ENCODE measurements around the gene GRHL3. TPM values are rescaled to one million over a fixed set of nuclear protein-coding genes. Genes with fewer than 3 reads are reported as not detected.

Gene GRHL3
- total RNA-seq, 2 experiments from 2014 or later, result 0.26 to 0.52 TPM

- CTCF ChIA-PET, result interaction anchor here (0.7 kb wide), 1 partner anchor 227 kb away, joined by 3 read pairs; no protein-coding TSS in a partner anchor
- intact Hi-C loops (cut with micrococcal nuclease), result no loop called here
- DNase-seq, result no peak
- Mint-ChIP-seq H3K4me3 (no peak overlapping the region), H3K27me3 (ENCODE audit: low read depth) (peaks cover 4% of the 10 kb centered on the region), H3K36me3 (ENCODE audit: low read depth) (no peaks in the 10 kb centered on the region), H3K9me3 (no peaks in the 10 kb centered on the region), H3K4me1 (ENCODE audit: low read depth) (peaks cover 3% of the 10 kb centered on the region), H3K27ac (no peak overlapping the region)
Observed at GRCh38 chr1:24311234-24311633, 7.9 kb upstream of the GRHL3 start.

GRCh38 chr1:24311741-24312140 lies 7.4 kb upstream of the GRHL3 start:
- H3K36me3 Mint-ChIP-seq (ENCODE audit: low read depth), result no peaks in the 10 kb centered on the region
- intact Hi-C loops (cut with micrococcal nuclease), result no loop called here
- no peak overlapping the region for H3K4me3 Mint-ChIP-seq
- H3K4me1 Mint-ChIP-seq (ENCODE audit: low read depth), result peaks cover 3% of the 10 kb centered on the region
- H3K27ac Mint-ChIP-seq, result no peak overlapping the region
- CTCF ChIA-PET, result interaction anchor here (0.7 to 0.9 kb wide), 2 partner anchors 80 to 227 kb away, joined by 3 to 4 read pairs; no protein-coding TSS in a partner anchor
- no peak for DNase-seq
- no peaks in the 10 kb centered on the region for H3K9me3 Mint-ChIP-seq
- peaks cover 4% of the 10 kb centered on the region for H3K27me3 Mint-ChIP-seq (ENCODE audit: low read depth)

- H3K36me3 Mint-ChIP-seq (ENCODE audit: low read depth), result no peaks in the 10 kb centered on the region
- peaks cover 32% of the 10 kb centered on the region for H3K27me3 Mint-ChIP-seq (ENCODE audit: low read depth)
- intact Hi-C loops (cut with micrococcal nuclease), result no loop called here
- CTCF ChIA-PET, result no interaction called here
- H3K4me1 Mint-ChIP-seq (ENCODE audit: low read depth), result peaks cover 21% of the 10 kb centered on the region
- H3K9me3 Mint-ChIP-seq, result no peaks in the 10 kb centered on the region
- DNase-seq, result no peak
- no peak overlapping the region for H3K4me3 Mint-ChIP-seq
- H3K27ac Mint-ChIP-seq, result no peak overlapping the region
Observed at GRCh38 chr1:24315391-24315790, 3.8 kb upstream of the GRHL3 start.

GRCh38 chr1:24316645-24317044 lies 2.5 kb upstream of the GRHL3 start:
- Mint-ChIP-seq H3K4me1 (ENCODE audit: low read depth) (peaks cover 33% of the 10 kb centered on the region), H3K36me3 (ENCODE audit: low read depth) (no peaks in the 10 kb centered on the region), H3K27ac (no peak overlapping the region), H3K27me3 (ENCODE audit: low read depth) (peaks cover 44% of the 10 kb centered on the region), H3K4me3 (no peak overlapping the region), H3K9me3 (no peaks in the 10 kb centered on the region)
- intact Hi-C loops (cut with micrococcal nuclease), result no loop called here
- DNase-seq, result no peak
- CTCF ChIA-PET, result interaction anchor here (0.8 to 1.2 kb wide), 2 partner anchors 75 to 115 kb away, joined by 4 read pairs; no protein-coding TSS in a partner anchor

GRCh38 chr1:24317081-24317480 lies 2.1 kb upstream of the GRHL3 start:
- Mint-ChIP-seq H3K36me3 (ENCODE audit: low read depth) (no peaks in the 10 kb centered on the region), H3K9me3 (no peaks in the 10 kb centered on the region), H3K4me3 (no peak overlapping the region), H3K4me1 (ENCODE audit: low read depth) (peaks cover 33% of the 10 kb centered on the region), H3K27ac (no peak overlapping the region), H3K27me3 (ENCODE audit: low read depth) (peaks cover 44% of the 10 kb centered on the region)
- intact Hi-C loops (cut with micrococcal nuclease), result no loop called here
- no peak for DNase-seq
- CTCF ChIA-PET, result interaction anchor here (1.2 kb wide), 1 partner anchor 115 kb away, joined by 4 read pairs; no protein-coding TSS in a partner anchor

- CTCF ChIA-PET, result interaction anchor here (1.2 to 1.6 kb wide), 2 partner anchors 40 to 116 kb away, joined by 3 to 4 read pairs; no protein-coding TSS in a partner anchor
- no peak for DNase-seq
- Mint-ChIP-seq H3K4me3 (no peak overlapping the region), H3K4me1 (ENCODE audit: low read depth) (peaks cover 40% of the 10 kb centered on the region), H3K36me3 (ENCODE audit: low read depth) (no peaks in the 10 kb centered on the region), H3K27me3 (ENCODE audit: low read depth) (peaks cover 51% of the 10 kb centered on the region), H3K27ac (no peak overlapping the region), H3K9me3 (no peaks in the 10 kb centered on the region)
- intact Hi-C loops (cut with micrococcal nuclease), result no loop called here
Observed at GRCh38 chr1:24317956-24318614, 1.1 kb upstream of the GRHL3 start.

GRCh38 chr1:24318615-24319311 lies 394 bp upstream of the GRHL3 start:
- no peak for DNase-seq
- Mint-ChIP-seq H3K4me1 (ENCODE audit: low read depth) (peaks cover 40% of the 10 kb centered on the region), H3K36me3 (ENCODE audit: low read depth) (no peaks in the 10 kb centered on the region), H3K27me3 (ENCODE audit: low read depth) (peaks cover 57% of the 10 kb centered on the region), H3K4me3 (no peak overlapping the region), H3K9me3 (no peaks in the 10 kb centered on the region), H3K27ac (no peak overlapping the region)
- intact Hi-C loops (cut with micrococcal nuclease), result no loop called here
- CTCF ChIA-PET, result interaction anchor here (1.6 kb wide), 1 partner anchor 39 kb away, joined by 3 read pairs; no protein-coding TSS in a partner anchor

GRCh38 chr1:24319962-24320361 lies 805 bp downstream of the GRHL3 start:
- intact Hi-C loops (cut with micrococcal nuclease), result loop anchor here (5.0 kb wide), 3 partner anchors 162 to 222 kb away; no protein-coding TSS in a partner anchor
- Mint-ChIP-seq H3K27me3 (ENCODE audit: low read depth) (peaks cover 60% of the 10 kb centered on the region), H3K4me1 (ENCODE audit: low read depth) (peaks cover 40% of the 10 kb centered on the region), H3K9me3 (no peaks in the 10 kb centered on the region), H3K36me3 (ENCODE audit: low read depth) (no peaks in the 10 kb centered on the region), H3K4me3 (no peak overlapping the region), H3K27ac (no peak overlapping the region)
- CTCF ChIA-PET, result interaction anchor here (2.0 to 3.3 kb wide), 3 partner anchors 65 to 118 kb away, joined by 5 to 19 read pairs (median 11); no protein-coding TSS in a partner anchor
- DNase-seq, result no peak

GRCh38 chr1:24321126-24321525 lies 2.0 kb downstream of the GRHL3 start:
- H3K27ac Mint-ChIP-seq, result no peak overlapping the region
- DNase-seq, result peak; percentile 36
- CTCF ChIA-PET, result interaction anchor here (1.2 to 3.3 kb wide), 4 partner anchors 64 to 119 kb away, joined by 3 to 19 read pairs (median 8); no protein-coding TSS in a partner anchor
- H3K4me1 Mint-ChIP-seq (ENCODE audit: low read depth), result peaks cover 41% of the 10 kb centered on the region
- no peaks in the 10 kb centered on the region for H3K36me3 Mint-ChIP-seq (ENCODE audit: low read depth)
- peaks cover 66% of the 10 kb centered on the region for H3K27me3 Mint-ChIP-seq (ENCODE audit: low read depth)
- H3K4me3 Mint-ChIP-seq, result peak overlapping the region; percentile 67
- intact Hi-C loops (cut with micrococcal nuclease), result loop anchor here (1.0 to 5.0 kb wide), 4 partner anchors 122 to 221 kb away; no protein-coding TSS in a partner anchor
- H3K9me3 Mint-ChIP-seq, result no peaks in the 10 kb centered on the region

GRCh38 chr1:24321697-24322469 lies 2.7 kb downstream of the GRHL3 start:
- peak; percentile 88 for DNase-seq
- no peaks in the 10 kb centered on the region for H3K36me3 Mint-ChIP-seq (ENCODE audit: low read depth)
- peaks cover 41% of the 10 kb centered on the region for H3K4me1 Mint-ChIP-seq (ENCODE audit: low read depth)
- no peaks in the 10 kb centered on the region for H3K9me3 Mint-ChIP-seq
- H3K27ac Mint-ChIP-seq, result no peak overlapping the region
- intact Hi-C loops (cut with micrococcal nuclease), result loop anchor here (1.0 to 5.0 kb wide), 8 partner anchors 30 to 321 kb away; partner anchors contain the start of gene SRRM1
- peaks cover 73% of the 10 kb centered on the region for H3K27me3 Mint-ChIP-seq (ENCODE audit: low read depth)
- CTCF ChIA-PET, result interaction anchor here (0.9 to 3.3 kb wide), 5 partner anchors 63 to 120 kb away, joined by 3 to 19 read pairs (median 5); no protein-coding TSS in a partner anchor
- H3K4me3 Mint-ChIP-seq, result peak overlapping the region; percentile 67

- no peak overlapping the region for H3K27ac Mint-ChIP-seq
- H3K36me3 Mint-ChIP-seq (ENCODE audit: low read depth), result no peaks in the 10 kb centered on the region
- H3K27me3 Mint-ChIP-seq (ENCODE audit: low read depth), result peaks cover 76% of the 10 kb centered on the region
- peak overlapping the region; percentile 67 for H3K4me3 Mint-ChIP-seq
- H3K9me3 Mint-ChIP-seq, result no peaks in the 10 kb centered on the region
- no peak for DNase-seq
- CTCF ChIA-PET, result interaction anchor here (0.9 to 3.3 kb wide), 4 partner anchors 66 to 121 kb away, joined by 3 to 19 read pairs (median 8); no protein-coding TSS in a partner anchor
- peaks cover 41% of the 10 kb centered on the region for H3K4me1 Mint-ChIP-seq (ENCODE audit: low read depth)
- intact Hi-C loops (cut with micrococcal nuclease), result loop anchor here (1.0 to 5.0 kb wide), 7 partner anchors 30 to 320 kb away; partner anchors contain the start of gene SRRM1
Observed at GRCh38 chr1:24322470-24323177, 3.5 kb downstream of the GRHL3 start.
